ENCODE data around the gene URI1. TPM values are rescaled to one million over a fixed set of nuclear protein-coding genes. Genes with fewer than 3 reads are reported as not detected.

URI1 gene
- total RNA-seq, 1 experiment from 2014 or later = 71.0 TPM

DNA sequence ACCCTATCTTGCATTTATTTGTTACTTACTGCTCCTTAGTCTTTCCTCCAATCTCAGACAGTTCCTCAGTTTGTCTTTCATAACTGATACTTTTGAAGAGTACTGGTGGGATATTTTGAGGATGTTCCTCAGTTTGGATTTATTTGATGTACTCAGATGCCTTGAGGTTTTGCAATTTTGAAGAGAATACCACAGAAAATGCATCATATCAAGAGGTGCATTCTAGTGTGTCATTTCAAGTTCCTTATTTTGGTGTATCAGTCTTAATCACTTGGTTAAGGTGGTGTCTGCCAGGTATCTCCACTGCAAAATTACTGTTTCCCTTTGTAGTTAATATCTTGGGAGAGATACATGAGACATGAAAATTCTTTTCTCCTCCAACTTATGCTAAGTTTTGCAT lies 75.1 kb downstream of the URI1 start:
- no peak for ATAC-seq
- H3K36me3 ChIP-seq (ENCODE audit: control insufficient read depth, insufficient read depth, low read length) = peaks cover 25% of the 10 kb centered on the region
- no peak for DNase-seq (ENCODE audit: low read depth, low spot score)
- H3K9me3 ChIP-seq (ENCODE audit: control insufficient read depth, insufficient read depth, low read depth, low read length) = no peaks in the 10 kb centered on the region
- ChIA-PET POLR2A (no interaction called here), CTCF (no interaction called here)
- H3K27ac ChIP-seq (ENCODE audit: low read length) = no peak overlapping the region
- BruUV-seq (replicated peaks) = no TSS peak
- H3K27me3 ChIP-seq (ENCODE audit: control insufficient read depth, insufficient read depth, low read length) = no peaks in the 10 kb centered on the region
- intact Hi-C loops (cut with micrococcal nuclease; ENCODE audit: unreplicated experiment) = no loop called here
- no peaks in the 10 kb centered on the region for H3K4me1 ChIP-seq (ENCODE audit: control insufficient read depth, insufficient read depth, low read length)
- H3K4me3 ChIP-seq (ENCODE audit: low read depth in 2 of 2, low read length in 2 of 2) = no peak overlapping the region
- TF ChIP-seq, protein P1, sequence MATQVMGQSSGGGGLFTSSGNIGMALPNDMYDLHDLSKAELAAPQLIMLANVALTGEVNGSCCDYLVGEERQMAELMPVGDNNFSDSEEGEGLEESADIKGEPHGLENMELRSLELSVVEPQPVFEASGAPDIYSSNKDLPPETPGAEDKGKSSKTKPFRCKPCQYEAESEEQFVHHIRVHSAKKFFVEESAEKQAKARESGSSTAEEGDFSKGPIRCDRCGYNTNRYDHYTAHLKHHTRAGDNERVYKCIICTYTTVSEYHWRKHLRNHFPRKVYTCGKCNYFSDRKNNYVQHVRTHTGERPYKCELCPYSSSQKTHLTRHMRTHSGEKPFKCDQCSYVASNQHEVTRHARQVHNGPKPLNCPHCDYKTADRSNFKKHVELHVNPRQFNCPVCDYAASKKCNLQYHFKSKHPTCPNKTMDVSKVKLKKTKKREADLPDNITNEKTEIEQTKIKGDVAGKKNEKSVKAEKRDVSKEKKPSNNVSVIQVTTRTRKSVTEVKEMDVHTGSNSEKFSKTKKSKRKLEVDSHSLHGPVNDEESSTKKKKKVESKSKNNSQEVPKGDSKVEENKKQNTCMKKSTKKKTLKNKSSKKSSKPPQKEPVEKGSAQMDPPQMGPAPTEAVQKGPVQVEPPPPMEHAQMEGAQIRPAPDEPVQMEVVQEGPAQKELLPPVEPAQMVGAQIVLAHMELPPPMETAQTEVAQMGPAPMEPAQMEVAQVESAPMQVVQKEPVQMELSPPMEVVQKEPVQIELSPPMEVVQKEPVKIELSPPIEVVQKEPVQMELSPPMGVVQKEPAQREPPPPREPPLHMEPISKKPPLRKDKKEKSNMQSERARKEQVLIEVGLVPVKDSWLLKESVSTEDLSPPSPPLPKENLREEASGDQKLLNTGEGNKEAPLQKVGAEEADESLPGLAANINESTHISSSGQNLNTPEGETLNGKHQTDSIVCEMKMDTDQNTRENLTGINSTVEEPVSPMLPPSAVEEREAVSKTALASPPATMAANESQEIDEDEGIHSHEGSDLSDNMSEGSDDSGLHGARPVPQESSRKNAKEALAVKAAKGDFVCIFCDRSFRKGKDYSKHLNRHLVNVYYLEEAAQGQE (IDR thresholded peaks at IDR 0.05; ENCODE audit: insufficient read depth in 1 of 2, low read depth in 2 of 2, low read length in 1 of 2) = no peak
- TF ChIP-seq CTCF (IDR thresholded peaks at IDR 0.05) (no peak), SIN3A (IDR thresholded peaks at IDR 0.05; ENCODE audit: borderline replicate concordance, insufficient read depth, low read depth, low read length) (no peak), POLR2AphosphoS5 (IDR thresholded peaks at IDR 0.05; ENCODE audit: low read depth, low read length) (no peak), TCF7L2 (IDR thresholded peaks at IDR 0.05; ENCODE audit: low read depth, low read length) (no peak)
- in situ Hi-C loops (cut with HindIII; ENCODE audit: low pct_unique_long_range_greater_than_20kb, low sequenced_read_pairs) = no loop called here

- no TSS peak for BruUV-seq (replicated peaks)
- in situ Hi-C loops (cut with HindIII; ENCODE audit: low pct_unique_long_range_greater_than_20kb, low sequenced_read_pairs) = no loop called here
- Histone ChIP-seq H3K27ac (ENCODE audit: low read length) (no peak overlapping the region), H3K27me3 (ENCODE audit: control insufficient read depth, insufficient read depth, low read length) (no peaks in the 10 kb centered on the region), H3K4me3 (ENCODE audit: low read depth in 2 of 2, low read length in 2 of 2) (no peak overlapping the region), H3K4me1 (ENCODE audit: control insufficient read depth, insufficient read depth, low read length) (no peaks in the 10 kb centered on the region), H3K9me3 (ENCODE audit: control insufficient read depth, insufficient read depth, low read depth, low read length) (no peaks in the 10 kb centered on the region), H3K36me3 (ENCODE audit: control insufficient read depth, insufficient read depth, low read length) (peaks cover 7% of the 10 kb centered on the region; the same call in 1 of the 2 replicates)
- ChIA-PET POLR2A (interaction anchor here (1.0 kb wide), 1 partner anchor 24 kb away, joined by 5 read pairs; no protein-coding TSS in a partner anchor), CTCF (no interaction called here)
- no peak for ATAC-seq
- TF ChIP-seq SIN3A (IDR thresholded peaks at IDR 0.05; ENCODE audit: borderline replicate concordance, insufficient read depth, low read depth, low read length) = no peak
- no peak for TF ChIP-seq POLR2AphosphoS5 (IDR thresholded peaks at IDR 0.05; ENCODE audit: low read depth, low read length)
- TF ChIP-seq CTCF (IDR thresholded peaks at IDR 0.05) = no peak
- TF ChIP-seq, protein P1 (IDR thresholded peaks at IDR 0.05; ENCODE audit: insufficient read depth in 1 of 2, low read depth in 2 of 2, low read length in 1 of 2) = no peak
- TF ChIP-seq TCF7L2 (IDR thresholded peaks at IDR 0.05; ENCODE audit: low read depth, low read length) = no peak
- intact Hi-C loops (cut with micrococcal nuclease; ENCODE audit: unreplicated experiment) = no loop called here
- DNase-seq (ENCODE audit: low read depth, low spot score) = no peak
These were observed 78.2 kb downstream of the URI1 start for GRCh38 chr19:30020189-30020588.
